ENCODE data around the gene USP26.
"Not testable (repeated sequence)": the region's sequence is repeated elsewhere in the genome, so short reads cannot be mapped to it uniquely, and the experiment has no call there.

USP26 gene

GRCh38 chrX:133097031-133097430, at the start of gene USP26:
Gene USP26, minus strand, starts transcription at chrX:133097109. Its CDS starts 68,889 bp downstream, at chrX:133028220.
- no peaks in the 10 kb centered on the region for H3K4me1 ChIP-seq (ENCODE audit: insufficient read depth, low read length)
- no peaks in the 10 kb centered on the region for H3K27me3 ChIP-seq (ENCODE audit: insufficient read depth, low read length)
- no peak within 1 kb of the TSS for H3K9ac ChIP-seq (ENCODE audit: low read depth, low read length)
- no peaks in the 10 kb centered on the region for H3K9me3 ChIP-seq (ENCODE audit: insufficient read depth, low read depth, low read length)
- H3K27ac ChIP-seq (ENCODE audit: low read length), result no peak within 1 kb of the TSS
- no peaks in the 10 kb centered on the region for H3K36me3 ChIP-seq (ENCODE audit: insufficient read depth, low read depth, low read length)
- H3K4me3 ChIP-seq (ENCODE audit: low read length), result no peak within 1 kb of the TSS

GRCh38 chrX:133134282-133134681, 37.4 kb upstream of the USP26 start:
- Histone ChIP-seq H3K36me3 (ENCODE audit: insufficient read depth, low read depth, low read length) (no peaks in the 10 kb centered on the region), H3K27ac (ENCODE audit: low read length) (no peak overlapping the region), H3K9me3 (ENCODE audit: insufficient read depth, low read depth, low read length) (no peaks in the 10 kb centered on the region), H3K9ac (ENCODE audit: low read depth, low read length) (no peak overlapping the region), H3K4me1 (ENCODE audit: insufficient read depth, low read length) (no peaks in the 10 kb centered on the region), H3K27me3 (ENCODE audit: insufficient read depth, low read length) (no peaks in the 10 kb centered on the region), H3K4me3 (ENCODE audit: low read length) (no peak overlapping the region)

GRCh38 chrX:133120406-133120805, 23.5 kb upstream of the USP26 start:
- 0 out of 2 replicates have a peak, but pooled peaks cover 3% of the 10 kb centered on the region for H3K4me1 ChIP-seq (ENCODE audit: insufficient read depth, low read length)
- H3K9me3 ChIP-seq (ENCODE audit: insufficient read depth, low read depth, low read length), result no peaks in the 10 kb centered on the region
- H3K27ac ChIP-seq (ENCODE audit: low read length), result no peak overlapping the region
- no peak overlapping the region for H3K9ac ChIP-seq (ENCODE audit: low read depth, low read length)
- H3K36me3 ChIP-seq (ENCODE audit: insufficient read depth, low read depth, low read length), result no peaks in the 10 kb centered on the region
- H3K4me3 ChIP-seq (ENCODE audit: low read length), result no peak overlapping the region
- H3K27me3 ChIP-seq (ENCODE audit: insufficient read depth, low read length), result no peaks in the 10 kb centered on the region

- no peak overlapping the region for H3K4me3 ChIP-seq (ENCODE audit: low read length)
- H3K36me3 ChIP-seq (ENCODE audit: insufficient read depth, low read depth, low read length), result no peaks in the 10 kb centered on the region
- no peaks in the 10 kb centered on the region for H3K27me3 ChIP-seq (ENCODE audit: insufficient read depth, low read length)
- no peaks in the 10 kb centered on the region for H3K9me3 ChIP-seq (ENCODE audit: insufficient read depth, low read depth, low read length)
- H3K9ac ChIP-seq (ENCODE audit: low read depth, low read length), result no peak overlapping the region
- no peaks in the 10 kb centered on the region for H3K4me1 ChIP-seq (ENCODE audit: insufficient read depth, low read length)
- no peak overlapping the region for H3K27ac ChIP-seq (ENCODE audit: low read length)
Observed at GRCh38 chrX:133094098-133094731, 2.7 kb downstream of the USP26 start.

GRCh38 chrX:133090236-133090809, 6.6 kb downstream of the USP26 start:
- Histone ChIP-seq H3K4me1 (ENCODE audit: insufficient read depth, low read length) (no peaks in the 10 kb centered on the region), H3K9ac (ENCODE audit: low read depth, low read length) (no peak overlapping the region), H3K27me3 (ENCODE audit: insufficient read depth, low read length) (no peaks in the 10 kb centered on the region), H3K9me3 (ENCODE audit: insufficient read depth, low read depth, low read length) (no peaks in the 10 kb centered on the region), H3K27ac (ENCODE audit: low read length) (no peak overlapping the region), H3K36me3 (ENCODE audit: insufficient read depth, low read depth, low read length) (no peaks in the 10 kb centered on the region), H3K4me3 (ENCODE audit: low read length) (no peak overlapping the region)

GRCh38 chrX:133089411-133089810, 7.5 kb downstream of the USP26 start:
- H3K27ac ChIP-seq (ENCODE audit: low read length), result no peak overlapping the region
- no peaks in the 10 kb centered on the region for H3K27me3 ChIP-seq (ENCODE audit: insufficient read depth, low read length)
- H3K4me3 ChIP-seq (ENCODE audit: low read length), result no peak overlapping the region

GRCh38 chrX:133085785-133086184, 11.1 kb downstream of the USP26 start:
- Histone ChIP-seq H3K27me3 (ENCODE audit: insufficient read depth, low read length) (no peaks in the 10 kb centered on the region), H3K4me3 (ENCODE audit: low read length) (no peak overlapping the region), H3K9me3 (ENCODE audit: insufficient read depth, low read depth, low read length) (no peaks in the 10 kb centered on the region), H3K4me1 (ENCODE audit: insufficient read depth, low read length) (no peaks in the 10 kb centered on the region), H3K36me3 (ENCODE audit: insufficient read depth, low read depth, low read length) (no peaks in the 10 kb centered on the region), H3K9ac (ENCODE audit: low read depth, low read length) (no peak overlapping the region), H3K27ac (ENCODE audit: low read length) (no peak overlapping the region)

More at GRCh38 chrX:133089411-133089810, 7.5 kb downstream of the USP26 start:
- no peaks in the 10 kb centered on the region for H3K4me1 ChIP-seq (ENCODE audit: insufficient read depth, low read length)
- no peaks in the 10 kb centered on the region for H3K36me3 ChIP-seq (ENCODE audit: insufficient read depth, low read depth, low read length)
- no peak overlapping the region for H3K9ac ChIP-seq (ENCODE audit: low read depth, low read length)
- no peaks in the 10 kb centered on the region for H3K9me3 ChIP-seq (ENCODE audit: insufficient read depth, low read depth, low read length)

GRCh38 chrX:133085056-133085455, 11.9 kb downstream of the USP26 start:
- not testable (repeated sequence) for H3K4me3 ChIP-seq (ENCODE audit: low read length); H3K27ac ChIP-seq (ENCODE audit: low read length); H3K9ac ChIP-seq (ENCODE audit: low read depth, low read length); H3K4me1 ChIP-seq (ENCODE audit: insufficient read depth, low read length); H3K27me3 ChIP-seq (ENCODE audit: insufficient read depth, low read length); H3K36me3 ChIP-seq (ENCODE audit: insufficient read depth, low read depth, low read length); H3K9me3 ChIP-seq (ENCODE audit: insufficient read depth, low read depth, low read length)

GRCh38 chrX:133083899-133084298, 13.0 kb downstream of the USP26 start:
- no peak overlapping the region for H3K4me3 ChIP-seq (ENCODE audit: low read length)
- no peak overlapping the region for H3K27ac ChIP-seq (ENCODE audit: low read length)
- no peaks in the 10 kb centered on the region for H3K27me3 ChIP-seq (ENCODE audit: insufficient read depth, low read length)
- no peaks in the 10 kb centered on the region for H3K4me1 ChIP-seq (ENCODE audit: insufficient read depth, low read length)
- H3K9ac ChIP-seq (ENCODE audit: low read depth, low read length), result no peak overlapping the region
- no peaks in the 10 kb centered on the region for H3K9me3 ChIP-seq (ENCODE audit: insufficient read depth, low read depth, low read length)
- H3K36me3 ChIP-seq (ENCODE audit: insufficient read depth, low read depth, low read length), result no peaks in the 10 kb centered on the region

GRCh38 chrX:133081990-133082389, 14.9 kb downstream of the USP26 start:
- no peaks in the 10 kb centered on the region for H3K27me3 ChIP-seq (ENCODE audit: insufficient read depth, low read length)
- H3K9me3 ChIP-seq (ENCODE audit: insufficient read depth, low read depth, low read length), result no peaks in the 10 kb centered on the region
- H3K4me3 ChIP-seq (ENCODE audit: low read length), result no peak overlapping the region
- no peaks in the 10 kb centered on the region for H3K36me3 ChIP-seq (ENCODE audit: insufficient read depth, low read depth, low read length)
- H3K27ac ChIP-seq (ENCODE audit: low read length), result no peak overlapping the region
- no peaks in the 10 kb centered on the region for H3K4me1 ChIP-seq (ENCODE audit: insufficient read depth, low read length)
- no peak overlapping the region for H3K9ac ChIP-seq (ENCODE audit: low read depth, low read length)

- not testable (repeated sequence) for H3K27ac ChIP-seq (ENCODE audit: low read length); H3K27me3 ChIP-seq (ENCODE audit: insufficient read depth, low read length); H3K4me3 ChIP-seq (ENCODE audit: low read length); H3K36me3 ChIP-seq (ENCODE audit: insufficient read depth, low read depth, low read length); H3K4me1 ChIP-seq (ENCODE audit: insufficient read depth, low read length); H3K9me3 ChIP-seq (ENCODE audit: insufficient read depth, low read depth, low read length); H3K9ac ChIP-seq (ENCODE audit: low read depth, low read length)
Observed at GRCh38 chrX:133077856-133078255, 19.1 kb downstream of the USP26 start.

GRCh38 chrX:133072566-133072965, 24.3 kb downstream of the USP26 start:
- Histone ChIP-seq H3K27me3 (ENCODE audit: insufficient read depth, low read length) (no peaks in the 10 kb centered on the region), H3K9ac (ENCODE audit: low read depth, low read length) (no peak overlapping the region), H3K36me3 (ENCODE audit: insufficient read depth, low read depth, low read length) (no peaks in the 10 kb centered on the region), H3K4me1 (ENCODE audit: insufficient read depth, low read length) (no peaks in the 10 kb centered on the region), H3K9me3 (ENCODE audit: insufficient read depth, low read depth, low read length) (no peaks in the 10 kb centered on the region), H3K4me3 (ENCODE audit: low read length) (no peak overlapping the region), H3K27ac (ENCODE audit: low read length) (no peak overlapping the region)

All from iPS-20b (cell line).